ENCODE data around the gene HSBP1.

- TF ChIP-seq, protein P1, sequence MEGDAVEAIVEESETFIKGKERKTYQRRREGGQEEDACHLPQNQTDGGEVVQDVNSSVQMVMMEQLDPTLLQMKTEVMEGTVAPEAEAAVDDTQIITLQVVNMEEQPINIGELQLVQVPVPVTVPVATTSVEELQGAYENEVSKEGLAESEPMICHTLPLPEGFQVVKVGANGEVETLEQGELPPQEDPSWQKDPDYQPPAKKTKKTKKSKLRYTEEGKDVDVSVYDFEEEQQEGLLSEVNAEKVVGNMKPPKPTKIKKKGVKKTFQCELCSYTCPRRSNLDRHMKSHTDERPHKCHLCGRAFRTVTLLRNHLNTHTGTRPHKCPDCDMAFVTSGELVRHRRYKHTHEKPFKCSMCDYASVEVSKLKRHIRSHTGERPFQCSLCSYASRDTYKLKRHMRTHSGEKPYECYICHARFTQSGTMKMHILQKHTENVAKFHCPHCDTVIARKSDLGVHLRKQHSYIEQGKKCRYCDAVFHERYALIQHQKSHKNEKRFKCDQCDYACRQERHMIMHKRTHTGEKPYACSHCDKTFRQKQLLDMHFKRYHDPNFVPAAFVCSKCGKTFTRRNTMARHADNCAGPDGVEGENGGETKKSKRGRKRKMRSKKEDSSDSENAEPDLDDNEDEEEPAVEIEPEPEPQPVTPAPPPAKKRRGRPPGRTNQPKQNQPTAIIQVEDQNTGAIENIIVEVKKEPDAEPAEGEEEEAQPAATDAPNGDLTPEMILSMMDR (IDR thresholded peaks at IDR 0.05; ENCODE audit: low read length), result peak; percentile 95
- no peak for TF ChIP-seq EZH2 (IDR thresholded peaks at IDR 0.05; ENCODE audit: borderline replicate concordance, low read length)
Measured at GRCh38 chr16:83826146-83826913, 18.6 kb downstream of the HSBP1 start.

Data from OCI-LY1 (cell line).